GM23338 (cell line): Measurements from ENCODE around the gene SNX8. TPM values are rescaled to one million over a fixed set of nuclear protein-coding genes. Genes with fewer than 3 reads are reported as not detected.

Experiments
- ATAC-seq: fragments of 200-7000 bp; cut with Tn5 transposase; 3 replicates; pipeline ENCODE4 v1.9.1; 2020
- DNase-seq: peaks from one replicate; pipeline ENCODE4 v3.0.0-alpha.2; 2015; ENCODE audit warnings: low spot score
- H2AFZ ChIP-seq: fragments of 200-600 bp; sonication (generic); 2 replicates; pipeline ENCODE4 v1.8.0; 2016; ENCODE audit warnings: antibody characterized with exemption, mild to moderate bottlenecking, moderate library complexity
- H3F3A ChIP-seq: fragments of 200-600 bp; sonication (generic); replicated peaks from 2 replicates; pipeline ENCODE4 v1.8.0; 2017; ENCODE audit warnings: antibody characterized with exemption, mixed run types, low read depth
- H3K27ac ChIP-seq: fragments of 200-600 bp; sonication (generic); 2 replicates; pipeline ENCODE4 v1.6.1; 2016; ENCODE audit warnings: low read depth
- H3K27me3 ChIP-seq: fragments of 200-600 bp; sonication (generic); 2 replicates; pipeline ENCODE4 v1.8.0; 2016; ENCODE audit warnings: mild to moderate bottlenecking, mixed run types, moderate library complexity; ENCODE audit not compliant: insufficient read depth
- H3K36me3 ChIP-seq: fragments of 200-600 bp; sonication (generic); 2 replicates; pipeline ENCODE4 v1.8.0; 2016; ENCODE audit warnings: mild to moderate bottlenecking; ENCODE audit not compliant: insufficient read depth
- H3K4me1 ChIP-seq: fragments of 200-600 bp; sonication (generic); 2 replicates; pipeline ENCODE4 v1.8.0; 2016; ENCODE audit warnings: mild to moderate bottlenecking, moderate library complexity; ENCODE audit not compliant: insufficient read depth
- H3K4me2 ChIP-seq: fragments of 200-600 bp; sonication (generic); 2 replicates; pipeline ENCODE4 v1.7.1; 2017; ENCODE audit warnings: mixed run types
- H3K4me3 ChIP-seq: fragments of 200-600 bp; sonication (generic); 2 replicates; pipeline ENCODE4 v1.6.1; 2016; ENCODE audit warnings: mixed run types
- H3K79me2 ChIP-seq: fragments of 200-600 bp; sonication (generic); replicated peaks from 2 replicates; pipeline ENCODE4 v1.8.0; 2017; ENCODE audit warnings: mild to moderate bottlenecking; ENCODE audit not compliant: insufficient read depth
- H3K9me2 ChIP-seq: fragments of 200-600 bp; sonication (generic); 2 replicates; pipeline ENCODE4 v1.8.0; 2017; ENCODE audit not compliant: insufficient read depth
- H4K20me1 ChIP-seq: fragments of 200-600 bp; sonication (generic); replicated peaks from 2 replicates; pipeline ENCODE4 v1.8.0; 2017; ENCODE audit warnings: mild to moderate bottlenecking; ENCODE audit not compliant: insufficient read depth
- H3K27ac Mint-ChIP-seq: 2 replicates; pipeline ENCODE4 v1.8.0; 2020; ENCODE audit warnings: inconsistent platforms, mild to moderate bottlenecking, moderate library complexity, mixed read lengths
- H3K27me3 Mint-ChIP-seq: 3 replicates; pipeline ENCODE4 v1.8.0; 2022; ENCODE audit warnings: low read depth, mild to moderate bottlenecking, moderate library complexity, mixed read lengths, inconsistent platforms; ENCODE audit not compliant: insufficient read depth, poor library complexity
- H3K36me3 Mint-ChIP-seq: 3 replicates; pipeline ENCODE4 v1.8.0; 2021; ENCODE audit warnings: low read depth, mild to moderate bottlenecking, inconsistent platforms, moderate library complexity, mixed read lengths
- H3K4me1 Mint-ChIP-seq: 3 replicates; pipeline ENCODE4 v1.8.0; 2020; ENCODE audit warnings: mild to moderate bottlenecking, inconsistent platforms, mixed read lengths
- H3K4me3 Mint-ChIP-seq: 3 replicates; pipeline ENCODE4 v1.8.0; 2021; ENCODE audit warnings: moderate library complexity, mild to moderate bottlenecking, inconsistent platforms, mixed read lengths
- H3K9me3 Mint-ChIP-seq: 3 replicates; pipeline ENCODE4 v1.8.0; 2020; ENCODE audit warnings: moderate library complexity, mild to moderate bottlenecking, inconsistent platforms, mixed read lengths
- CREB1 ChIP-seq: fragments of 250-450 bp; sonication (Bioruptor Pico); IDR thresholded peaks from 2 replicates; pipeline ENCODE4 v1.5.0; 2020; ENCODE audit warnings: low read depth, mild to moderate bottlenecking, moderate library complexity
- JUNB ChIP-seq: IDR thresholded peaks from one replicate; pipeline ENCODE4 v1.6.1; 2016; ENCODE audit warnings: antibody characterized with exemption; ENCODE audit not compliant: unreplicated experiment
- NANOG ChIP-seq: IDR thresholded peaks from 2 replicates; pipeline ENCODE4 v1.6.1; 2016; ENCODE audit warnings: antibody characterized with exemption, borderline replicate concordance
- POLR2AphosphoS5 ChIP-seq: IDR thresholded peaks from 2 replicates; pipeline ENCODE4 v1.6.1; 2016; ENCODE audit warnings: antibody characterized with exemption, low read depth
- STAT1 ChIP-seq: IDR thresholded peaks from one replicate; pipeline ENCODE4 v1.6.1; 2016; ENCODE audit warnings: antibody characterized with exemption; ENCODE audit not compliant: unreplicated experiment
- ZNF114 ChIP-seq: fragments of 250-450 bp; sonication (Bioruptor Pico); IDR thresholded peaks from 2 replicates; pipeline ENCODE4 v1.5.0; 2020; ENCODE audit warnings: mild to moderate bottlenecking, moderate library complexity
- polyA plus RNA-seq: library from polyadenylated mRNA; unstranded; fragments of >200 nt; fragmentation: Nextera tagmentation; extraction: Ambion mirVana; gene quantifications from 2 replicates; pipeline ENCODE4 v1.2.1, GENCODE V29; 2016
- total RNA-seq: library from RNA; depleted of rRNA; stranded (reverse); fragments of >200 nt; shearing (Covaris generic); gene quantifications from 2 replicates; pipeline ENCODE4 v1.2.3, GENCODE V29; 2014
- TF ChIP-seq, protein P1 (sequence below): IDR thresholded peaks from 2 replicates; pipeline ENCODE4 v1.6.1; 2016; ENCODE audit warnings: antibody characterized with exemption
- TF ChIP-seq, protein P2 (sequence below): IDR thresholded peaks from one replicate; pipeline ENCODE4 v1.6.1; 2018; ENCODE audit warnings: antibody characterized with exemption; ENCODE audit not compliant: unreplicated experiment
- TF ChIP-seq, protein P3 (sequence below): fragments of 250-450 bp; sonication (Bioruptor Pico); IDR thresholded peaks from 2 replicates; pipeline ENCODE4 v1.5.0; 2020; ENCODE audit warnings: mild to moderate bottlenecking, moderate library complexity

Gene SNX8
- total and polyA plus RNA-seq, 2 experiments from 2014 or later, result 44.3 to 50.9 TPM

DNA sequence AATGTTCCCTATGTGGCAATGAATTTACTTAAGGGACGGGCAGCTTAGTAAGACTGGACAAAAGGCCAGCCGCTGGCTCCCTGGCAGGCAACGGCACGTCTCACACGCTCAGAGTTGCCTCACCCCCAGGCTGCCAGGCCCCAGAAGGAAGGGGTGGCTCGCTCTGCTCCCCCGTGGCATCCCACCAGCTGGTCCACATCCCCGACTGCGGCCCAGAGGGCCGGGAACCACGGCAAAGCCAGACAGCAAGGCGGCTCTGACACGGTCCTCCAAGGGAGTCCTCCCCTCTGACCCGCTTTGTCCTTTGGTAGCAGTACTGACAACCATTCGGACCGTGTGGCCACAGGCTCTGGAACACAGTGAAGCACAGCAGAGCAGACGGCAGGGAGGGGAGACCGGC is 38.1 kb downstream of the SNX8 start:
- Histone ChIP-seq H2AFZ (no peak overlapping the region), H3K36me3 (0 out of 2 replicates have a peak, but pooled peaks cover 2% of the 10 kb centered on the region)
- peaks cover 18% of the 10 kb centered on the region for H3K36me3 Mint-ChIP-seq

More for the DNA sequence above, 38.1 kb downstream of the SNX8 start:
- Histone ChIP-seq H4K20me1 (no peaks in the 10 kb centered on the region), H3K4me1 (no peaks in the 10 kb centered on the region), H3K27ac (no peak overlapping the region), H3K27me3 (no peaks in the 10 kb centered on the region), H3K79me2 (peaks cover 16% of the 10 kb centered on the region), H3F3A (no peaks in the 10 kb centered on the region), H3K4me3 (no peak overlapping the region), H3K9me2 (no peaks in the 10 kb centered on the region), H3K4me2 (no peak overlapping the region)
- TF ChIP-seq, protein P1, sequence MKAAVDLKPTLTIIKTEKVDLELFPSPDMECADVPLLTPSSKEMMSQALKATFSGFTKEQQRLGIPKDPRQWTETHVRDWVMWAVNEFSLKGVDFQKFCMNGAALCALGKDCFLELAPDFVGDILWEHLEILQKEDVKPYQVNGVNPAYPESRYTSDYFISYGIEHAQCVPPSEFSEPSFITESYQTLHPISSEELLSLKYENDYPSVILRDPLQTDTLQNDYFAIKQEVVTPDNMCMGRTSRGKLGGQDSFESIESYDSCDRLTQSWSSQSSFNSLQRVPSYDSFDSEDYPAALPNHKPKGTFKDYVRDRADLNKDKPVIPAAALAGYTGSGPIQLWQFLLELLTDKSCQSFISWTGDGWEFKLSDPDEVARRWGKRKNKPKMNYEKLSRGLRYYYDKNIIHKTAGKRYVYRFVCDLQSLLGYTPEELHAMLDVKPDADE, result no peak
- TF ChIP-seq, protein P2, sequence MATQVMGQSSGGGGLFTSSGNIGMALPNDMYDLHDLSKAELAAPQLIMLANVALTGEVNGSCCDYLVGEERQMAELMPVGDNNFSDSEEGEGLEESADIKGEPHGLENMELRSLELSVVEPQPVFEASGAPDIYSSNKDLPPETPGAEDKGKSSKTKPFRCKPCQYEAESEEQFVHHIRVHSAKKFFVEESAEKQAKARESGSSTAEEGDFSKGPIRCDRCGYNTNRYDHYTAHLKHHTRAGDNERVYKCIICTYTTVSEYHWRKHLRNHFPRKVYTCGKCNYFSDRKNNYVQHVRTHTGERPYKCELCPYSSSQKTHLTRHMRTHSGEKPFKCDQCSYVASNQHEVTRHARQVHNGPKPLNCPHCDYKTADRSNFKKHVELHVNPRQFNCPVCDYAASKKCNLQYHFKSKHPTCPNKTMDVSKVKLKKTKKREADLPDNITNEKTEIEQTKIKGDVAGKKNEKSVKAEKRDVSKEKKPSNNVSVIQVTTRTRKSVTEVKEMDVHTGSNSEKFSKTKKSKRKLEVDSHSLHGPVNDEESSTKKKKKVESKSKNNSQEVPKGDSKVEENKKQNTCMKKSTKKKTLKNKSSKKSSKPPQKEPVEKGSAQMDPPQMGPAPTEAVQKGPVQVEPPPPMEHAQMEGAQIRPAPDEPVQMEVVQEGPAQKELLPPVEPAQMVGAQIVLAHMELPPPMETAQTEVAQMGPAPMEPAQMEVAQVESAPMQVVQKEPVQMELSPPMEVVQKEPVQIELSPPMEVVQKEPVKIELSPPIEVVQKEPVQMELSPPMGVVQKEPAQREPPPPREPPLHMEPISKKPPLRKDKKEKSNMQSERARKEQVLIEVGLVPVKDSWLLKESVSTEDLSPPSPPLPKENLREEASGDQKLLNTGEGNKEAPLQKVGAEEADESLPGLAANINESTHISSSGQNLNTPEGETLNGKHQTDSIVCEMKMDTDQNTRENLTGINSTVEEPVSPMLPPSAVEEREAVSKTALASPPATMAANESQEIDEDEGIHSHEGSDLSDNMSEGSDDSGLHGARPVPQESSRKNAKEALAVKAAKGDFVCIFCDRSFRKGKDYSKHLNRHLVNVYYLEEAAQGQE, result no peak
- TF ChIP-seq STAT1 (no peak), ZNF114 (no peak), POLR2AphosphoS5 (no peak), JUNB (no peak), NANOG (no peak), CREB1 (CRISPR knock-in tag) (no peak)
- TF ChIP-seq, protein P3, sequence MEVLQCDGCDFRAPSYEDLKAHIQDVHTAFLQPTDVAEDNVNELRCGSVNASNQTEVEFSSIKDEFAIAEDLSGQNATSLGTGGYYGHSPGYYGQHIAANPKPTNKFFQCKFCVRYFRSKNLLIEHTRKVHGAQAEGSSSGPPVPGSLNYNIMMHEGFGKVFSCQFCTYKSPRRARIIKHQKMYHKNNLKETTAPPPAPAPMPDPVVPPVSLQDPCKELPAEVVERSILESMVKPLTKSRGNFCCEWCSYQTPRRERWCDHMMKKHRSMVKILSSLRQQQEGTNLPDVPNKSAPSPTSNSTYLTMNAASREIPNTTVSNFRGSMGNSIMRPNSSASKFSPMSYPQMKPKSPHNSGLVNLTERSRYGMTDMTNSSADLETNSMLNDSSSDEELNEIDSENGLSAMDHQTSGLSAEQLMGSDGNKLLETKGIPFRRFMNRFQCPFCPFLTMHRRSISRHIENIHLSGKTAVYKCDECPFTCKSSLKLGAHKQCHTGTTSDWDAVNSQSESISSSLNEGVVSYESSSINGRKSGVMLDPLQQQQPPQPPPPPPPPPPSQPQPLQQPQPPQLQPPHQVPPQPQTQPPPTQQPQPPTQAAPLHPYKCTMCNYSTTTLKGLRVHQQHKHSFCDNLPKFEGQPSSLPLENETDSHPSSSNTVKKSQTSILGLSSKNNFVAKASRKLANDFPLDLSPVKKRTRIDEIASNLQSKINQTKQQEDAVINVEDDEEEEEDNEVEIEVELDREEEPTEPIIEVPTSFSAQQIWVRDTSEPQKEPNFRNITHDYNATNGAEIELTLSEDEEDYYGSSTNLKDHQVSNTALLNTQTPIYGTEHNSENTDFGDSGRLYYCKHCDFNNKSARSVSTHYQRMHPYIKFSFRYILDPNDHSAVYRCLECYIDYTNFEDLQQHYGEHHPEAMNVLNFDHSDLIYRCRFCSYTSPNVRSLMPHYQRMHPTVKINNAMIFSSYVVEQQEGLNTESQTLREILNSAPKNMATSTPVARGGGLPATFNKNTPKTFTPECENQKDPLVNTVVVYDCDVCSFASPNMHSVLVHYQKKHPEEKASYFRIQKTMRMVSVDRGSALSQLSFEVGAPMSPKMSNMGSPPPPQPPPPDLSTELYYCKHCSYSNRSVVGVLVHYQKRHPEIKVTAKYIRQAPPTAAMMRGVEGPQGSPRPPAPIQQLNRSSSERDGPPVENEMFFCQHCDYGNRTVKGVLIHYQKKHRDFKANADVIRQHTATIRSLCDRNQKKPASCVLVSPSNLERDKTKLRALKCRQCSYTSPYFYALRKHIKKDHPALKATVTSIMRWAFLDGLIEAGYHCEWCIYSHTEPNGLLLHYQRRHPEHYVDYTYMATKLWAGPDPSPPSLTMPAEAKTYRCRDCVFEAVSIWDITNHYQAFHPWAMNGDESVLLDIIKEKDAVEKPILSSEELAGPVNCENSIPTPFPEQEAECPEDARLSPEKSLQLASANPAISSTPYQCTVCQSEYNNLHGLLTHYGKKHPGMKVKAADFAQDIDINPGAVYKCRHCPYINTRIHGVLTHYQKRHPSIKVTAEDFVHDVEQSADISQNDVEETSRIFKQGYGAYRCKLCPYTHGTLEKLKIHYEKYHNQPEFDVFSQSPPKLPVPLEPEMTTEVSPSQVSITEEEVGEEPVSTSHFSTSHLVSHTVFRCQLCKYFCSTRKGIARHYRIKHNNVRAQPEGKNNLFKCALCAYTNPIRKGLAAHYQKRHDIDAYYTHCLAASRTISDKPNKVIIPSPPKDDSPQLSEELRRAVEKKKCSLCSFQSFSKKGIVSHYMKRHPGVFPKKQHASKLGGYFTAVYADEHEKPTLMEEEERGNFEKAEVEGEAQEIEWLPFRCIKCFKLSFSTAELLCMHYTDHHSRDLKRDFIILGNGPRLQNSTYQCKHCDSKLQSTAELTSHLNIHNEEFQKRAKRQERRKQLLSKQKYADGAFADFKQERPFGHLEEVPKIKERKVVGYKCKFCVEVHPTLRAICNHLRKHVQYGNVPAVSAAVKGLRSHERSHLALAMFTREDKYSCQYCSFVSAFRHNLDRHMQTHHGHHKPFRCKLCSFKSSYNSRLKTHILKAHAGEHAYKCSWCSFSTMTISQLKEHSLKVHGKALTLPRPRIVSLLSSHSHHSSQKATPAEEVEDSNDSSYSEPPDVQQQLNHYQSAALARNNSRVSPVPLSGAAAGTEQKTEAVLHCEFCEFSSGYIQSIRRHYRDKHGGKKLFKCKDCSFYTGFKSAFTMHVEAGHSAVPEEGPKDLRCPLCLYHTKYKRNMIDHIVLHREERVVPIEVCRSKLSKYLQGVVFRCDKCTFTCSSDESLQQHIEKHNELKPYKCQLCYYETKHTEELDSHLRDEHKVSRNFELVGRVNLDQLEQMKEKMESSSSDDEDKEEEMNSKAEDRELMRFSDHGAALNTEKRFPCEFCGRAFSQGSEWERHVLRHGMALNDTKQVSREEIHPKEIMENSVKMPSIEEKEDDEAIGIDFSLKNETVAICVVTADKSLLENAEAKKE, result no peak
- no peak overlapping the region for H3K4me3 Mint-ChIP-seq
- no peaks in the 10 kb centered on the region; the same call in 1 of the 3 replicates for H3K4me1 Mint-ChIP-seq
- H3K9me3 Mint-ChIP-seq, result no peaks in the 10 kb centered on the region
- peaks cover 6% of the 10 kb centered on the region for H3K27me3 Mint-ChIP-seq
- no peak overlapping the region for H3K27ac Mint-ChIP-seq
- ATAC-seq (no peak), DNase-seq (no peak)
